HT-29 (cell line): ENCODE data around the gene NIN. TPM values are rescaled to one million over a fixed set of nuclear protein-coding genes. Genes with fewer than 3 reads are reported as not detected.

Source experiments
- DNase-seq: peaks from one replicate; pipeline ENCODE4 v3.0.0-alpha.2; 2015; ENCODE audit warnings: low spot score
- total RNA-seq: library from RNA; depleted of rRNA; stranded (reverse); fragments of >200 nt; shearing (Covaris generic); gene quantifications from 2 replicates; pipeline ENCODE4 v1.2.3, GENCODE V29; 2014; rRNA removed

Gene NIN, protein sequence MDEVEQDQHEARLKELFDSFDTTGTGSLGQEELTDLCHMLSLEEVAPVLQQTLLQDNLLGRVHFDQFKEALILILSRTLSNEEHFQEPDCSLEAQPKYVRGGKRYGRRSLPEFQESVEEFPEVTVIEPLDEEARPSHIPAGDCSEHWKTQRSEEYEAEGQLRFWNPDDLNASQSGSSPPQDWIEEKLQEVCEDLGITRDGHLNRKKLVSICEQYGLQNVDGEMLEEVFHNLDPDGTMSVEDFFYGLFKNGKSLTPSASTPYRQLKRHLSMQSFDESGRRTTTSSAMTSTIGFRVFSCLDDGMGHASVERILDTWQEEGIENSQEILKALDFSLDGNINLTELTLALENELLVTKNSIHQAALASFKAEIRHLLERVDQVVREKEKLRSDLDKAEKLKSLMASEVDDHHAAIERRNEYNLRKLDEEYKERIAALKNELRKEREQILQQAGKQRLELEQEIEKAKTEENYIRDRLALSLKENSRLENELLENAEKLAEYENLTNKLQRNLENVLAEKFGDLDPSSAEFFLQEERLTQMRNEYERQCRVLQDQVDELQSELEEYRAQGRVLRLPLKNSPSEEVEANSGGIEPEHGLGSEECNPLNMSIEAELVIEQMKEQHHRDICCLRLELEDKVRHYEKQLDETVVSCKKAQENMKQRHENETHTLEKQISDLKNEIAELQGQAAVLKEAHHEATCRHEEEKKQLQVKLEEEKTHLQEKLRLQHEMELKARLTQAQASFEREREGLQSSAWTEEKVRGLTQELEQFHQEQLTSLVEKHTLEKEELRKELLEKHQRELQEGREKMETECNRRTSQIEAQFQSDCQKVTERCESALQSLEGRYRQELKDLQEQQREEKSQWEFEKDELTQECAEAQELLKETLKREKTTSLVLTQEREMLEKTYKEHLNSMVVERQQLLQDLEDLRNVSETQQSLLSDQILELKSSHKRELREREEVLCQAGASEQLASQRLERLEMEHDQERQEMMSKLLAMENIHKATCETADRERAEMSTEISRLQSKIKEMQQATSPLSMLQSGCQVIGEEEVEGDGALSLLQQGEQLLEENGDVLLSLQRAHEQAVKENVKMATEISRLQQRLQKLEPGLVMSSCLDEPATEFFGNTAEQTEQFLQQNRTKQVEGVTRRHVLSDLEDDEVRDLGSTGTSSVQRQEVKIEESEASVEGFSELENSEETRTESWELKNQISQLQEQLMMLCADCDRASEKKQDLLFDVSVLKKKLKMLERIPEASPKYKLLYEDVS (N-terminal part only)
- 5.9 and 12.4 TPM in 2 replicates for total RNA-seq

GRCh38 chr14:50830932-50831725, at the start of gene NIN:
TSS of gene NIN (minus strand) at chr14:50831162. CDS start at chr14:50822056, 9,106 bp downstream.
- peak; percentile 66 for DNase-seq

- no peak for DNase-seq
Measured at GRCh38 chr14:50875359-50876070, 44.6 kb upstream of the NIN start.

- DNase-seq = no peak
Measured at GRCh38 chr14:50874757-50875156, 43.8 kb upstream of the NIN start.

GRCh38 chr14:50871914-50872732, 41.2 kb upstream of the NIN start, which contains the start of gene ABHD12B:
TSS of gene ABHD12B (plus strand) at chr14:50872053. CDS start at chr14:50872175, 122 bp downstream.
- DNase-seq = no peak

GRCh38 chr14:50871228-50871627, 40.3 kb upstream of the NIN start:
- no peak for DNase-seq

DNA sequence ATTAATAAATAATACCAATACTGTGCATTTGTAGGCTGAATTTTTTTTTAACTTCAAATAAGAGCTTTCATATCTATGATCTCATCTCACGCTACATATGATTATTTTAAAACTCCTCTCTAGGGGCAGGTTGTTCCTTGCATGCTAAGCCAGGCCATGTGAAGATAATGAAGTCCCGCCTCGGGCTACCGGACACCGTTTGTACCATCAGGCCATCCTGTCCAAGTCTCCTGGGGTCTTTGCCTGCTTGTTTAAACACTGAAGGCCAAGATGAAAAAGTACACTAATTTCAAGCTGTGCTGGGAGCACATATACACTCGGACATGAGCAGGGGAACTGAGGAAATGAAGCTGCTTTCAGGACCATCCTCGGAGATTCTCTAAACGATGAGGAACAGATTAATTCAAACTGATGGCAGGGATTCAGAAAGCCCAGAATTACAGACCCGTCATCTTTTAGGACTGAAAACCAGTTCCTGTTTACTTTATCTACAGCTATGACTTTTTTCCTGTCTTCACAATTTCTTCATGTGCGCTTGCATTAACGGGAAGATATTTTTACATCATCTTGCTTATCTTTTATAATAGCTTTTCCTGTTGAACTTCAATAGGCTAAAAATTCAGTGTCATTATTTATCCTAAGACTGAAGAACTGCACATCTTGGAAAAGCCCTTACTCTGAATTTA, 34.6 kb upstream of the NIN start:
- no peak for DNase-seq

DNA sequence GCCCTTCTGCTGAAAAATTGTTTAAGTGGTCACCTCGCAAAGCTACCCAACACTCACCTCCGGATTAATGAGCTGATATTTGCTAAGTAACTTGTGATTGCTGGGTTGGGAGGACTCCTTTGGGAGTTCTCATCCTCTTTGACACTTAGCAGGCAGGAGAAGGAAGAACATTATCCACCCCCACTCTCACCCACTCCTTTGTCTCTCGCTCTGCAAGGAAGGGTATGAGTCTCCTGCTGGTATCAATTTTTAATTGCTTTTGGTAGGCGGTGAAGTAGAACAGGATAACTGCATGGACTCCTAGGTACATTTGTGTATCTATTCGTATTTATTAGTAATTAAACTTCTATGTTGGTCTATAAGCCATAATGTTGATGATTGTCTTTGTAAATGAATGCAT, 34.0 kb upstream of the NIN start:
- DNase-seq = no peak

DNA sequence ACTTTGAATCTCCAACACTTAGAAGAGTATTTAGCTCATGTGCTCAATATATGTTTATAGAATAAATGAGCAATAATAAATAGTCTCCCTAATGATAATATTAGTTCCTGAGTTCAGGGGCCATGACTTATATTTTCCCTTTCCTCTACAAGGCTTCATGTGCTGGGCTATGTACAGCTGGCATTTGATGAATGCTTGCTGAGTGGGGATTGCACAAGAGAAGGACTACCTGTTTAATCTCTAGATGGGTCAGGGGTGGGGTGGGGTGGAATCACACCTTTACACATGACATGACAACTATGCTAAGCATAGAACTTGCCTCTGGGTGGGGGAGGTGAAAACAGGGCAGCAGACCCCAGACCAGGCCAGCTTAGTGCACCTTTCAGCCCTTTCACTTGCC, 33.3 kb upstream of the NIN start:
- no peak for DNase-seq

- no peak for DNase-seq
Measured at GRCh38 chr14:50862036-50862570, 31.1 kb upstream of the NIN start.

- DNase-seq = peak; percentile 87
Measured at GRCh38 chr14:50860478-50861086, 29.6 kb upstream of the NIN start.

GRCh38 chr14:50859296-50859624, 28.3 kb upstream of the NIN start:
- no peak for DNase-seq

GRCh38 chr14:50856660-50857059, 25.7 kb upstream of the NIN start:
- DNase-seq = no peak

DNA sequence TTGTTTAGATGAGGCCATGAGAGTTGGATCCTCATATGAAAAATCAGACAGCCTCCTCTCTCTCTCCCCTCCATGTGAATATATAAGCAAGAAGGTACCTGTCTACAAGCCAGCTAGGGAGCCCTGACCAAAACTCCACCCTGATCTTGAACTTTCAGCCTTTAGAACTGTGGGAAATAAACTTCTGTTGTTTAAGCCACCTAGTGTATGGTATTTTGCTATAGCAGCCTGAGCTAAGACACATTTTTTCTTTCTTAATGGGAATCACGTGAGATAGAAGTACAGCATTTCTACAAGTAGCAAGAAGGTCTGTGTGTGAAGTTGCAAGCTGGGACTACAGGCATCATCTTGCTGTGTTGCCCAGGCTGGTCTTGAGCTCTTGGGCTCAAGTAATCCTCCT, 24.6 kb upstream of the NIN start:
- DNase-seq = peak; percentile 2

GRCh38 chr14:50854521-50854920, 23.6 kb upstream of the NIN start:
- no peak for DNase-seq

DNA sequence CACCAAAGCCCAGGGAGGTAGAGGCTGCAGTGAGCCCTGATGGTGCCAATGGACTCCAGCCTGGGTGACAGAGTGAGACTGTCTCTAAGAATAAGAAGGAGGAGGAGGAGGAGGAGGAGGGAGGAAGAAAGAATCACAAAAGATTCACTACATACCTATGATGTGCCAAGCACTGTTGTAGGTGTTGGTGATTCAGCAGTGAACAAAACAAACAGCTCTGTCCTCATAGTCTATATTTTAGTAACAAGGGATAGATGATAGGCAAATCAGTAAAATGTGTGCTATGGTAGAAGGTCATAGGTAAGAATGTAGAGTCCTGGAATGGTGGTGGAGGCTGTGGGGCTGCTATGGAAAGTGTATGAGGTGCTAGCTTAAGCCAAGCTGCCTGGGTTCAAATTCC, 22.9 kb upstream of the NIN start:
- DNase-seq = no peak

GRCh38 chr14:50846226-50846880, 15.4 kb upstream of the NIN start:
- no peak for DNase-seq

DNA sequence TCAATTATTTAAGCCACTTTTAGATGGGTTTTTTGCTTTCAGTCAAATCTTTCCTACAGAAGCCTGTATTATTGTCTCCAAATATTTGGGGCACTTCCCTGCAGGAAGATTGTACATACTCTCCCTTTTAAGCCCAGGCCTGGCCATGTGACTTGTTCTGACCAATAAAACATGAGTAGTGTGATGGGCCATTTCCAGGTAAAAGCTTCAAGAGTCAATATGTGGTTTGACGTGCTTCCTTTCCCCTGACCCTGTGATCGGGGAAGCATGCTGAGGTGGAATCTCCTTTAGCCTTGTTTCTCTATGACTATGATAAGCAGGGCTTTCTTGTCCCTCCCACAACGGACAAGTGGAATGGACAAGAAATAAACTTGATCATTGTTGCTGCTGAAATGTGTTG, 14.2 kb upstream of the NIN start:
- DNase-seq = no peak

GRCh38 chr14:50844391-50844790, 13.4 kb upstream of the NIN start:
- no peak for DNase-seq
